Liver (tissue), 3 donors: ENCODE measurements around the gene ZXDC.

Experiments
- GABPA ChIP-seq, 2 donors: IDR thresholded peaks in 1 of 2; conservative IDR thresholded peaks in 1 of 2; 2 replicates each; pipeline ENCODE4 v1.6.1; 2016; ENCODE audit warnings: antibody characterized with exemption in 2 of 2, mild to moderate bottlenecking in 1 of 2, moderate library complexity in 1 of 2
- HNF4A ChIP-seq, 2 donors: conservative IDR thresholded peaks; 2 replicates each; pipeline ENCODE4 v1.6.1; 2016; ENCODE audit warnings: antibody characterized with exemption in 2 of 2, mild to moderate bottlenecking in 2 of 2
- HNF4G ChIP-seq: IDR thresholded peaks from 2 replicates; pipeline ENCODE4 v1.6.1; 2016; ENCODE audit warnings: antibody characterized with exemption
- JUND ChIP-seq, 2 donors: IDR thresholded peaks; 2 replicates each; pipeline ENCODE4 v1.6.1; 2016; ENCODE audit warnings: antibody characterized with exemption in 2 of 2
- NR2F2 ChIP-seq: IDR thresholded peaks from 2 replicates; pipeline ENCODE4 v1.6.1; 2016; ENCODE audit warnings: antibody characterized with exemption
- RAD21 ChIP-seq, 2 donors: IDR thresholded peaks; 2 replicates each; pipeline ENCODE4 v1.6.1; 2016; ENCODE audit warnings: antibody characterized with exemption in 2 of 2, mild to moderate bottlenecking in 2 of 2
- TAF1 ChIP-seq: conservative IDR thresholded peaks from 2 replicates; pipeline ENCODE4 v1.6.1; 2016; ENCODE audit warnings: antibody characterized with exemption, mild to moderate bottlenecking
- TF ChIP-seq, protein P1 (sequence below): IDR thresholded peaks from 2 replicates; pipeline ENCODE4 v1.6.1; 2016; ENCODE audit warnings: antibody characterized with exemption
- TF ChIP-seq, protein P2 (sequence below): fragments of 150-350 bp; IDR thresholded peaks from 2 replicates; pipeline ENCODE4 v1.5.1; 2017; ENCODE audit warnings: improper control_type of control experiment, low read depth, low read length; ENCODE audit not compliant: missing input control
- TF ChIP-seq, protein P3 (sequence below): IDR thresholded peaks from 2 replicates; pipeline ENCODE4 v1.6.1; 2016; ENCODE audit warnings: antibody characterized with exemption, mild to moderate bottlenecking
- TF ChIP-seq, protein P4 (sequence below): IDR thresholded peaks from 2 replicates; pipeline ENCODE4 v1.6.1; 2016; ENCODE audit warnings: antibody characterized with exemption
- donor health status: healthy.
- donor health status: healthy.

DNA sequence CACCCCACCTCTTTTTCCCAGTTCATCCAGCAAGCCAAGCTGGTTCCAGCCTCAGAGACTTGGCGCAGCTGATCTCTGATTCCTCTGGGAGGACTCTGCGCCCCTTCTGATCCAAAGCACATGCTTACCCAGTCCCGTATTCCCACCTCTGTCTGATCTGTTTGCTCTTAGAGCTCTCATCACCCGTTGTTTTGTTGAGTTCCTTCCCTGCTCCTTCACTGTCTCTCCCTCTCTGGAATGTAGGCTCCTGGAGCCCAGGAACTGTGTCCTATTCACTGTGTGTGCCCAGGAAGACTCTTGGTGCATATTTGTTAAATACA, 1.3 kb upstream of the ZXDC start:
- TF ChIP-seq TAF1 (no peak), JUND (IDR thresholded peaks at IDR 0.05) (no peak), HNF4G (no peak), GABPA (IDR thresholded peaks at IDR 0.05 in 1 of 2, conservative IDR thresholded peaks at IDR 0.05 in 1 of 2) (no peak), RAD21 (IDR thresholded peaks at IDR 0.05) (no peak), NR2F2 (no peak), HNF4A (conservative IDR thresholded peaks at IDR 0.05) (no peak)
- TF ChIP-seq, protein P1, sequence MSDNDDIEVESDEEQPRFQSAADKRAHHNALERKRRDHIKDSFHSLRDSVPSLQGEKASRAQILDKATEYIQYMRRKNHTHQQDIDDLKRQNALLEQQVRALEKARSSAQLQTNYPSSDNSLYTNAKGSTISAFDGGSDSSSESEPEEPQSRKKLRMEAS = no peak
- TF ChIP-seq, protein P2, sequence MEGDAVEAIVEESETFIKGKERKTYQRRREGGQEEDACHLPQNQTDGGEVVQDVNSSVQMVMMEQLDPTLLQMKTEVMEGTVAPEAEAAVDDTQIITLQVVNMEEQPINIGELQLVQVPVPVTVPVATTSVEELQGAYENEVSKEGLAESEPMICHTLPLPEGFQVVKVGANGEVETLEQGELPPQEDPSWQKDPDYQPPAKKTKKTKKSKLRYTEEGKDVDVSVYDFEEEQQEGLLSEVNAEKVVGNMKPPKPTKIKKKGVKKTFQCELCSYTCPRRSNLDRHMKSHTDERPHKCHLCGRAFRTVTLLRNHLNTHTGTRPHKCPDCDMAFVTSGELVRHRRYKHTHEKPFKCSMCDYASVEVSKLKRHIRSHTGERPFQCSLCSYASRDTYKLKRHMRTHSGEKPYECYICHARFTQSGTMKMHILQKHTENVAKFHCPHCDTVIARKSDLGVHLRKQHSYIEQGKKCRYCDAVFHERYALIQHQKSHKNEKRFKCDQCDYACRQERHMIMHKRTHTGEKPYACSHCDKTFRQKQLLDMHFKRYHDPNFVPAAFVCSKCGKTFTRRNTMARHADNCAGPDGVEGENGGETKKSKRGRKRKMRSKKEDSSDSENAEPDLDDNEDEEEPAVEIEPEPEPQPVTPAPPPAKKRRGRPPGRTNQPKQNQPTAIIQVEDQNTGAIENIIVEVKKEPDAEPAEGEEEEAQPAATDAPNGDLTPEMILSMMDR = no peak
- TF ChIP-seq, protein P3, sequence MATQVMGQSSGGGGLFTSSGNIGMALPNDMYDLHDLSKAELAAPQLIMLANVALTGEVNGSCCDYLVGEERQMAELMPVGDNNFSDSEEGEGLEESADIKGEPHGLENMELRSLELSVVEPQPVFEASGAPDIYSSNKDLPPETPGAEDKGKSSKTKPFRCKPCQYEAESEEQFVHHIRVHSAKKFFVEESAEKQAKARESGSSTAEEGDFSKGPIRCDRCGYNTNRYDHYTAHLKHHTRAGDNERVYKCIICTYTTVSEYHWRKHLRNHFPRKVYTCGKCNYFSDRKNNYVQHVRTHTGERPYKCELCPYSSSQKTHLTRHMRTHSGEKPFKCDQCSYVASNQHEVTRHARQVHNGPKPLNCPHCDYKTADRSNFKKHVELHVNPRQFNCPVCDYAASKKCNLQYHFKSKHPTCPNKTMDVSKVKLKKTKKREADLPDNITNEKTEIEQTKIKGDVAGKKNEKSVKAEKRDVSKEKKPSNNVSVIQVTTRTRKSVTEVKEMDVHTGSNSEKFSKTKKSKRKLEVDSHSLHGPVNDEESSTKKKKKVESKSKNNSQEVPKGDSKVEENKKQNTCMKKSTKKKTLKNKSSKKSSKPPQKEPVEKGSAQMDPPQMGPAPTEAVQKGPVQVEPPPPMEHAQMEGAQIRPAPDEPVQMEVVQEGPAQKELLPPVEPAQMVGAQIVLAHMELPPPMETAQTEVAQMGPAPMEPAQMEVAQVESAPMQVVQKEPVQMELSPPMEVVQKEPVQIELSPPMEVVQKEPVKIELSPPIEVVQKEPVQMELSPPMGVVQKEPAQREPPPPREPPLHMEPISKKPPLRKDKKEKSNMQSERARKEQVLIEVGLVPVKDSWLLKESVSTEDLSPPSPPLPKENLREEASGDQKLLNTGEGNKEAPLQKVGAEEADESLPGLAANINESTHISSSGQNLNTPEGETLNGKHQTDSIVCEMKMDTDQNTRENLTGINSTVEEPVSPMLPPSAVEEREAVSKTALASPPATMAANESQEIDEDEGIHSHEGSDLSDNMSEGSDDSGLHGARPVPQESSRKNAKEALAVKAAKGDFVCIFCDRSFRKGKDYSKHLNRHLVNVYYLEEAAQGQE = no peak
- TF ChIP-seq, protein P4, sequence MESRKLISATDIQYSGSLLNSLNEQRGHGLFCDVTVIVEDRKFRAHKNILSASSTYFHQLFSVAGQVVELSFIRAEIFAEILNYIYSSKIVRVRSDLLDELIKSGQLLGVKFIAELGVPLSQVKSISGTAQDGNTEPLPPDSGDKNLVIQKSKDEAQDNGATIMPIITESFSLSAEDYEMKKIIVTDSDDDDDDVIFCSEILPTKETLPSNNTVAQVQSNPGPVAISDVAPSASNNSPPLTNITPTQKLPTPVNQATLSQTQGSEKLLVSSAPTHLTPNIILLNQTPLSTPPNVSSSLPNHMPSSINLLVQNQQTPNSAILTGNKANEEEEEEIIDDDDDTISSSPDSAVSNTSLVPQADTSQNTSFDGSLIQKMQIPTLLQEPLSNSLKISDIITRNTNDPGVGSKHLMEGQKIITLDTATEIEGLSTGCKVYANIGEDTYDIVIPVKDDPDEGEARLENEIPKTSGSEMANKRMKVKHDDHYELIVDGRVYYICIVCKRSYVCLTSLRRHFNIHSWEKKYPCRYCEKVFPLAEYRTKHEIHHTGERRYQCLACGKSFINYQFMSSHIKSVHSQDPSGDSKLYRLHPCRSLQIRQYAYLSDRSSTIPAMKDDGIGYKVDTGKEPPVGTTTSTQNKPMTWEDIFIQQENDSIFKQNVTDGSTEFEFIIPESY = no peak
